NCI-H146 treated with DMSO at 0.1 percent for 48 hours (cell line): ENCODE measurements around the gene SOX15.
"Not testable (repeated sequence)": the region's sequence is repeated elsewhere in the genome, so short reads cannot be mapped to it uniquely, and the experiment has no call there.

Source experiments
- DNase-seq: peaks from one replicate; lab custom pipeline; 2025; ENCODE audit not compliant: unreplicated experiment; lab: John Stamatoyannopoulos, UW

The SOX15 gene

DNA sequence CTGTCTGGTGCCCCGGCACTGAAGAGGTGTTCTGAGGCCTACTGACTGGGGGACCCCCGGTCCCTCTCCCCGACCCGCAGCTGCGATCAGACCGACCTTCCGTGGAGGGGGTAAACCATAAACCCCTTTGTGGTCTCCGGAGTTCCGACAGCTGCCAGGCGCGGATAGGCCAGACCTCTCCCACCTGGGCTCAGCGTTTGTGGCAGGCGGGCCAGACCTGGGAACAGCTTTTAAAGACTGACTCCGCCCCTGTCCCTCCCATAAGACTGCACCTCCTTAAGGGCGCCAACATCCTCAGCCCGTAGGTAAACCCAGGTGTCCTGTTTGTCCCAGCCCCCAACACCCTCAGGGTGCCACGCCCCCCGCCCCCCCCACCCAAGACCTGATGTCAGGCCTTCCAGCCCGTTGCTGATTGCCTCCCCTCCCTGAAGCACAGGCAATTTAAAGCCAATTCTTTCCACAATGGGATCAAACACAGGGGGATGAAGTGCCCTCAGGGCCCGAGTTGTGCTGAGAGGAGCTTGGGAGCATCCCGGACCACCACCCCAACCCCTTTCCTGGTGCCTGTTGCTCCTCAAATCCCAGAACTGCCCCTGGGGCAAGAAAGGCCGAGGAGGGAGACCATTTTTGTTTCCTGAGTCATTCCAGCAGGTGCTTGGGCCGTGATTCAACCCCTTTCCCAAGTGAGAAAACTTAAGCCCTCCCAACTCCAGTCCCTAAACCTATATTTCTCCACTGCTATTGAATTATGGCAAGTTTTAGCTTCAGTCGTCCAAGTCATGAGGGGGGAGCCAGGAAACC is at the start of gene SOX15:
TSS of gene SOX15 (minus strand) at position 204 of the 801 bp plus-strand sequence. CDS start 418 bp downstream, outside the sequence.
- no peak for DNase-seq

DNA sequence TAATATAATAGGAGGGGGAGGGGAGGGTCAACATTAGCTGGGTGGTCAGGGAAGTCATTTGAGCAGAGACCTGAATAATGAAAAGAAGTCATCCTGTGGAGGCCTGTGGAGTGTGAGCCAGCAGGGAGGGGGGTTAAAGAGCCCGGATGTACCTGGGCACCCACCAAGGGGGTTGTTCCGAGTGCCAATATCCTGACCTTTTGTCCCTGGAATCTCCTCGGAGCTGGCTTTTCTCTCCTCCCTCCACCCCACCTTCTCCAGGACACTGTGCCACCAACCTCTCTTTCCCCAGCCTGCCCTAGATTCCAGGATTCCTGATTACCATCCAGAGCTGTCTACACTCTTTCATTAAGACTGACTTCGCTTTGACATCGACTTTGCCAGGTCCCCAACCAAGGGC is 46.3 kb upstream of the SOX15 start:
- DNase-seq, result no peak

DNA sequence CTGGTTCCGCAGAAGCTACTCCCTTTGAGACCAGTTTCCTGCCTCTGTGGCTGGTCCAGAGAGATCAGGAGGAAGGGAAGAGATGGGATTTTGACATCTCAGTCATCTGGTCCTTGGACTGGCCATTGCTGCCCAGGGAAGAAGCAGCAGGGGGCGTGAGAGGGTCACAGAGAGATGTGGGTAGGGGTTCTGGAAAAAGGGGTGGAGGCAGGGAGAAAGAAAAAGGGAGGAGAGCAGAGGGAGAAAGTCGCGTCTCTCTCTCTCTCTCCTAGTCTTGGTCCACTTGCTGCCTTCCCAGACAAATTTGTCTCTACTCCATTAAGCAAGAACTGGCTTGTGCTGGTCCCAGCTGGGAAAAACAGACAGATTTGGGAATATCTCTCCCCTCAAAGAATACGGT is 44.5 kb upstream of the SOX15 start:
- DNase-seq, result peak; percentile 37

GRCh38 chr17:7633093-7633492 is 43.2 kb upstream of the SOX15 start:
- no peak for DNase-seq

DNA sequence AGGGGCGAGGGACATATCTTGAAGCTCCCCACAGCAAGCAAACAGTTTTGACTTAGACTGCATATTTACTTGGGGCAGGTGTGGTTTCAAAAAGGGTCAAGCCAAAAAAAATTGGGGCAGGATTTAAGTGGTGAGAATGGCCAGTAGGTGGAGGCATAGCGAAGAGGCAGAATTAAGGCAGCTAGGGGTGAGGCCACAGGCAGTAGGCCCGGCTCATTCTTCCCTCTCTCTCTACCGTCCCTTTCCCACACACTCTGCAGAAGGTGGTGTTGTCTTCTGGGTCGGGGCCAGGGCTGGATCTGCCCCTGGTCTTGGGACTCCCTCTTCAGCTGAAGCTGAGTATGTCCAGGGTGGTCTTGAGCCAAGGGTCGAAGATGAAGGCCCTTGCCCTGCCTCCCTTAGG is 42.6 kb upstream of the SOX15 start:
- DNase-seq, result peak; percentile 20

GRCh38 chr17:7631398-7632380 is 41.8 kb upstream of the SOX15 start:
- DNase-seq, result no peak

- DNase-seq, result no peak
Observed at GRCh38 chr17:7629939-7630571, 40.2 kb upstream of the SOX15 start, which contains the start of gene SHBG. Gene SHBG, plus strand, starts transcription at chr17:7630135. Its CDS starts 38 bp downstream, at chr17:7630173.

DNA sequence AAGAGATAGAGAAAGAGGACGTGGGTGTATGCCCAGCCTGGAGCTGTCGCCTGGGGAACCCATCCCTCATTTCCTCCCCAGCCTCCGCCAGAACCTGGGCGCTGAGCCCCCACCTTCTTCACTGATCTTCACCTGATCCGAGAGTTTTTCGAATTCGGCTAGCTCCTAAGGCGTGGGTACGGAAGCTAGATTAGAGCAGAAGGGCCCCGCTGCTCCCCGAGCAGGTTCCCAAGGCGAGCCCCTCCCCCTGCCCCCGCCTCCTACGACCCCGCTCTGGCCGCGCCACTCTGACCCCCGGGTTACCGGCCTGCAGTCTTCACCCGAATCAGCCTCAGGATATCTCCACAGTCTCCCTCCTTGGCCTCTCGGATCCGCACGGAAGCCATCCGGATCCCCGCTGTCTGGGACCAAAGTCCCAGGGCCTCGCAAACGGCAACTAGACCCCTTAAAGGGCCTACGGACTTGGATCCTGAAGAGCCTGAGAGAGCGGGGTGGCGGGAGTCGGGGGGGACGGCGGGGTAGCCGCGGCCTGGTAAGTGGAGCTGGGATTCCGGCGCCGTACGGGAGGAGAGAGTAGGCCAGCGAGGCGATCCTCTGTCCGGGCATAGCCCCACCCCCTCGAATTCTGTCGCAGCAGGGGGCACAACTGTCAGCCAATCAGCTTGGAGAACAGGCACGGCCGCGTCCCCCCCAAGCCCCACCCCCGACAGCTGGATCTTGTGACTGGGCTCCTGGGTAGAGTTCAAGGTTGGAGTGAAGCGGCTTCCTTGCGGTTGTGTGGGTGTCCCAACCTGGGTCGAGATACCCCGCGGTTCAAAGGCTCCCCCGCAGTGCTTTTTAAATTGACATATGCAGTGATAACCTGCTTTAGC is 37.6 kb upstream of the SOX15 start, which contains the start of gene SAT2:
TSS of gene SAT2 (minus strand) at position 572 of the 872 bp plus-strand sequence. CDS start at position 386, 186 bp downstream.
- DNase-seq, result peak; percentile 71

DNA sequence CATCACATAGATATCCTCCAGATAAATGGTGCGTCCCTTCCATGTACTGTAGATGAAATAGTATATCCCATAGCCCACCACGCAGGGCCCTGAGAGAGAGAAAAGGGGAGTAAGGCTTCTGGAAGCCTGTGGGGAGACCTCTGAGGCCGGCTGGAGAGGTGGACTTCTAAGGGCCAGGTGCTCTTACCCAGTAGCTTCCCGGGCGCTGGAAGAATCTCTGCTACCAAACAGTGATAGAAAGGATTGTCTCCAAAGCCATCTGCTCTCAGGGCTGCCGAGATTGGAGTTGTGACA is 37.0 kb upstream of the SOX15 start:
- no peak for DNase-seq

DNA sequence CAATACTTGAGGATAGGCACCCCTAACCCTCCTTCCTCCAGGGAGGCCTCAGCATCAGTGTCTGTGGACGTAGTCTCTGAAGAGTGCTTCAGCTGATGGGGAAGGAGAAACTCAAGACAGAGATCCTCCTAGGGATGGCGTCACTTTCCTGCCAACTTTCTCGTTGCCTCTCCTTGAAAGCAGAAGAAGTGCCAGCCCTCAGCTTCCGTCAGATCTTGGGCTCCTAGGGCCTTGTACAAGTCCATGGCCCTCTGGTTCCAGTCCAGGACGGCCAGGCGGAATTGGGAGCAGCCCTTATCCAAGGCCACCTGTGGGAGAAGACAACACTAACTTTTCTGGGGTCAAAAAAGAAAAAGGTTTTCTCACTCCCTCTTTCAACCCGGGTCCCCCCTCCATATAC is 36.4 kb upstream of the SOX15 start:
- no peak for DNase-seq

- DNase-seq, result not testable (repeated sequence)
Observed at GRCh38 chr17:7625749-7626148, 35.9 kb upstream of the SOX15 start.

DNA sequence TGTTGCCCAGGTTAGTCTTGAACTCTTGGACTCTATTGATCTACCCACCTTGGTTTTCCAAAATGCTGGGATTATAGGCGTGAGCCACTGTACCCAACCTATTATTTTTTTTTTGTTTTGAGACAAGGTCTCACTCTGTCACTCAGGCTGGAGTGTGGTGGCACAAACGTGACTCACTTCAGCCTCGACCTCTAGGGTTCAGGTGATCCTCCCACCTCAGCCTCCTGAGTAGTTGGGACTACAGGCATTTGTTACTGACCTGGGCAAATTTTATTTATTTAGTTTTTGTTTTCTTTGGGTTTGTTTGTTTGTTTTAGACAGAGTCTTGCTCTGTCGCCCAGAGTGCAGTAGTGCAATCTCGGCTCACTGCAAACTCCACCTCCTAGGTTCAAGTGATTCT is 33.8 kb upstream of the SOX15 start:
- no peak for DNase-seq

DNA sequence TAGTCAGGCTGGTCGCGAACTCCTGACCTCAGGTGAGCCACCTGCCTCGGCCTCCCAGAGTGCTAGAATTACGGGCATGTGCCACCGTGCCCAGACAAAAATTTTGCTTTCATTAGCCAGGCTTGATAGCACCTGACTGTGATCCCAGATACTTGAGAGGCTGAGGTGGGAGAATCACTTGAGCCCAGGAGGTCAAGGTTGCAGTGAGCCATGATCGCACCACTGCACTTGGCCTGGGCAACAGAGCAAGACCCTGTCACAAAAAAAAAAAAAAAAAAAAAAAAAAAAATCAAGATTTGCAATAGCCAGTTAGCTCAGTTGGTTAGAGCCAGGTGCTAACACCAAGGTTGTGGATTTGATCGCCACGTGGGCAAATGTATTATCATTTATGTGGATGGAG is 30.9 kb upstream of the SOX15 start:
- DNase-seq, result no peak

- no peak for DNase-seq
Observed at GRCh38 chr17:7618608-7619007, 28.7 kb upstream of the SOX15 start.

DNA sequence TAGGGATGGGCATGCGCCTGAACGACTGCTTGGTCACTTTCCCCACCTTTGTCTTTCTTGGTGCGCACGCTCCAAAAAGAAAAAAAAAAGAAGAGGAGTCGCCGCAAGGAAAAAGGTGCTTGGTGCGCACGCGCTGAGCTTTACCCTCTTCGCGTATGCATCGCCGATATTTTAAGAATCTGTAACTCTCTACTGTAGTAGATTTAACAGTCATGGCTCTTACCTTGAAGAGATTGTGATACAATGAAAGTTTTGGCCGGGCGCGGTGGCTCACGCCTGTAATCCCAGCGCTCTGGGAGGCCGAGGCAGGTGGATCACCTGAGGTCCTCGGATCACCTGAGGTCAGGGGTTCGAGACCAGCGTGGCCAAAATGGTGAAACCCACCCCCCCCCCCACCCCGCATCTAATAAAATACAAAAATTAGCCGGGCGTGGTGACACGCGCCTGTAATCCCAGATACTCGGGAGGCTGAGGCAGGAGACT is 25.4 kb upstream of the SOX15 start:
- no peak for DNase-seq

DNA sequence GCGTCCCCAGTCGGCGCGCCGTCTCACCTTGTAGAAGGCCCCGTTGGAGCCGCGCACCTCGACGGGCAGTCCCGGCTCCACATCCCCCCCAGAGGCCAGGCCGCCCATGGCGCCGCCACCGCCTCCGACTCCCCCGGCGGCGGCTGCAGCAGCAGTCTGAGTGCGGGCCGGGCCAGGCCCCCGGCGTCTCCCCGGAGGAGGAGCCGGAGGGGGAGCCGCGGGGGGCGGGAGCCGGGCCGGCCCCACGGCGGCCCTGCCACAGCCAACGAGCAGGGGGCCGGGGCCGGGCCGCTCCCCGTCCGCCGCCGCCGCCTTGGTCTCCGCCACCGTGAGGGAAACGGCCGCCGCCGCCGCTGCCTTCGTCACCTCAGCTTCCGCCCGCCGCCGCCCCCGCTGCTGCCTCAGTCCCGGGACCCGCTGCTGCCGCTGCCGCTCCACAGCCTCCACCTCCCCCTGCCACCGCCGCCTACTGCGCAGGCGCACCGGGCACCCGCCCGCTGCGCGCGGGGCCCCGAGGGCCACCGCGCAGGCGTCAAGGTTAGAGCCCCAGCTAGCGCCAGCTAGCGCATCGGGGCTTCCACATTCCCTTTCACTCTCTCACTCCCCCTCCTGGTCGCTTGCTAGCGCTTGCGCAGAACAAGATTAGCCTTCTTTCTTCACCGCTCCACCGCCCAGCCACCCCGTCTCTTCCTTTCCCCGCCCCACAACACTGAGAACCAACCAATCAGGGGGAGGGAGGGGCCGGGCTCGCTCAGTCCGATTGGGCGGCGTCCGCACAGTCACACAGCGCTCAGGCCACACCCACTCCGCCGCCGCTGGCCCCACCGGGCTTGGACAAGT is 24.8 kb upstream of the SOX15 start, which contains the start of gene FXR2:
TSS of gene FXR2 (minus strand) at position 473 of the 840 bp plus-strand sequence. CDS start at position 108, 365 bp downstream.
- DNase-seq, result peak; percentile 100

DNA sequence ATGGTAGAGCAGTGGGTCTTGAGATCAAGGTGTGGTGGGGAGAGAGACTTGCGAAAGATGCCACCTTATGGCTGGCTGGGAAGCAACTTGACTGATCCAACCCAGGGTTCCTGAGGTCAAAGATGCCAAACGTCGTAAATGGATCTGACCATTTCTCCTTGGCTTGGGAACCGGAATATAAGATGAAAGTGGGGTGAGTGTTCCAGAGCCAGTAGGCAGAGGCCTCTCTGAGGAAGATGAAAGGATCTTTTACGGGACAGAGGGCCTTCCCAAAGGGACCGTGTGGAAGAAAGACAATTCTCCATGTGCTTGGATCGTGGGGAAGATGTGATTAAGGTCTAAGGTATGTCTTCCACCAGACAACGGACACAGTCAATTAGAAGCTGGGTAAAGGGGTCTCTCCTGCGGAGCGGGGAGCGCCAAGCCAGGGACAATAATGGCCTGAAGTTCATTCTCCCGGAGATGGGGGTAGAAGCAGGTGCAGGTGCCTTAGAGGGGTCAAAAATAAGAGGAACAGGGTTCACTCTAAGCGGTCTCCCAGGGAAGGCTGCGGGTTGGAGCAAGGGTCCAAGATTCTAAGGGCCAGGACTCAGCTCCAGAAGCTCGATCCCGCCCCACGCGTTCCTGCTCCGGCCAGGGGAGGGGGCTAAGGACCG is 24.0 kb upstream of the SOX15 start:
- DNase-seq, result no peak

- DNase-seq, result no peak
Observed at GRCh38 chr17:7612294-7612640, 22.4 kb upstream of the SOX15 start.
